PC-9 (cell line): ENCODE results near the gene SLC22A15. TPM values are rescaled to one million over a fixed set of nuclear protein-coding genes. Genes with fewer than 3 reads are reported as not detected.

ENCODE experiments used
- BruUV-seq: library from RNA; stranded (reverse); fragments of 400-500 nt; replicated peaks from 2 replicates; lab custom pipeline; 2021; lab: Mats Ljungman, UMichigan
- CTCF ChIA-PET: fragments of 300-600 bp; sonication (Branson Sonifier 250); formaldehyde crosslinking; loops from one replicate; lab custom pipeline; 2022; ENCODE audit warnings: antibody characterized with exemption; lab: Charles Lee
- POLR2A ChIA-PET: fragments of 300-600 bp; sonication (Branson Sonifier 250); formaldehyde crosslinking; loops from one replicate; lab custom pipeline; 2022; ENCODE audit warnings: antibody characterized with exemption; ENCODE audit not compliant: unreplicated experiment; lab: Charles Lee
- DNase-seq, 2 experiments: peaks; one replicate each; pipeline versions ENCODE4 v3.0.0 to v3.0.0-alpha.2; 2015 to 2022; ENCODE audit warnings: mixed read lengths in 1 of 2
- H2AFZ ChIP-seq: fragments of 200-600 bp; sonication (generic); 2 replicates; pipeline ENCODE4 v1.8.1; 2017; ENCODE audit warnings: antibody characterized with exemption
- H3F3A ChIP-seq: fragments of 200-600 bp; sonication (generic); 2 replicates; pipeline ENCODE4 v1.8.1; 2017; ENCODE audit warnings: antibody characterized with exemption, mild to moderate bottlenecking, low read depth; ENCODE audit not compliant: insufficient read depth
- H3K27ac ChIP-seq: fragments of 200-600 bp; sonication (generic); 2 replicates; pipeline ENCODE4 v1.6.1; 2016; ENCODE audit warnings: mixed run types
- H3K27me3 ChIP-seq: fragments of 200-600 bp; sonication (generic); 2 replicates; pipeline ENCODE4 v1.6.1; 2016; ENCODE audit warnings: low read depth, mixed run types; ENCODE audit not compliant: insufficient read depth
- H3K36me3 ChIP-seq: fragments of 200-600 bp; sonication (generic); 2 replicates; pipeline ENCODE4 v1.6.1; 2016; ENCODE audit warnings: low read depth, mixed run types
- H3K4me1 ChIP-seq: fragments of 200-600 bp; sonication (generic); replicated peaks from 2 replicates; pipeline ENCODE4 v1.6.1; 2016; ENCODE audit warnings: mixed run types; ENCODE audit not compliant: insufficient read depth
- H3K4me2 ChIP-seq: fragments of 200-600 bp; sonication (generic); 2 replicates; pipeline ENCODE4 v1.6.1; 2017; ENCODE audit warnings: mixed run types
- H3K4me3 ChIP-seq: fragments of 200-600 bp; sonication (generic); 2 replicates; pipeline ENCODE4 v1.6.1; 2016; ENCODE audit warnings: mixed run types
- H3K79me2 ChIP-seq: fragments of 200-600 bp; sonication (generic); 2 replicates; pipeline ENCODE4 v1.6.1; 2017; ENCODE audit warnings: low read depth, mixed run types
- H3K9me2 ChIP-seq: fragments of 200-600 bp; sonication (generic); 2 replicates; pipeline ENCODE4 v1.8.1; 2017; ENCODE audit warnings: mild to moderate bottlenecking; ENCODE audit not compliant: insufficient read depth
- H3K9me3 ChIP-seq: fragments of 200-600 bp; sonication (generic); 2 replicates; pipeline ENCODE4 v1.8.1; 2016; ENCODE audit warnings: low read depth; ENCODE audit not compliant: insufficient read depth
- H4K20me1 ChIP-seq: fragments of 200-600 bp; sonication (generic); 2 replicates; pipeline ENCODE4 v1.8.1; 2017; ENCODE audit not compliant: insufficient read depth
- EZH2 ChIP-seq: fragments of 200-600 bp; sonication (generic); IDR thresholded peaks from 2 replicates; pipeline ENCODE4 v1.8.0; 2017; ENCODE audit warnings: antibody characterized with exemption, low read depth
- intact Hi-C: fragments of 100-400 bp; cut with micrococcal nuclease; formaldehyde crosslinking; loops from one replicate; pipeline ENCODE4 v1.10.0; 2022; ENCODE audit not compliant: unreplicated experiment
- total RNA-seq: library from RNA; stranded (reverse); gene quantifications from 2 replicates; pipeline ENCODE4 v1.2.3, GENCODE V29; 2021
- TF ChIP-seq, protein P1 (sequence below): fragments of 200-600 bp; sonication (generic); conservative IDR thresholded peaks from 2 replicates; pipeline ENCODE4 v1.6.1; 2017; ENCODE audit warnings: mixed run types, antibody characterized with exemption, mild to moderate bottlenecking, moderate library complexity

The SLC22A15 gene
- total RNA-seq, 1 experiment from 2014 or later, result 1.8 TPM

- DNase-seq, result no peak
- CTCF ChIA-PET, result no interaction called here
- H3K9me3 ChIP-seq, result no peaks in the 10 kb centered on the region
- H3K36me3 ChIP-seq, result peaks cover 6% of the 10 kb centered on the region; the same call in 1 of the 2 replicates
- no peaks in the 10 kb centered on the region for H4K20me1 ChIP-seq
- H3K9me2 ChIP-seq, result no peaks in the 10 kb centered on the region; the same call in 1 of the 2 replicates
- no TSS peak for BruUV-seq
- intact Hi-C loops, result no loop called here
- POLR2A ChIA-PET, result interaction anchor here (0.8 kb wide), 1 partner anchor 1385 kb away, joined by 5 read pairs; no protein-coding TSS in a partner anchor
- H3K4me2 ChIP-seq, result no peak overlapping the region
- no peaks in the 10 kb centered on the region for H3K79me2 ChIP-seq
- H2AFZ ChIP-seq, result no peak overlapping the region
- no peak for TF ChIP-seq EZH2
- TF ChIP-seq, protein P1, sequence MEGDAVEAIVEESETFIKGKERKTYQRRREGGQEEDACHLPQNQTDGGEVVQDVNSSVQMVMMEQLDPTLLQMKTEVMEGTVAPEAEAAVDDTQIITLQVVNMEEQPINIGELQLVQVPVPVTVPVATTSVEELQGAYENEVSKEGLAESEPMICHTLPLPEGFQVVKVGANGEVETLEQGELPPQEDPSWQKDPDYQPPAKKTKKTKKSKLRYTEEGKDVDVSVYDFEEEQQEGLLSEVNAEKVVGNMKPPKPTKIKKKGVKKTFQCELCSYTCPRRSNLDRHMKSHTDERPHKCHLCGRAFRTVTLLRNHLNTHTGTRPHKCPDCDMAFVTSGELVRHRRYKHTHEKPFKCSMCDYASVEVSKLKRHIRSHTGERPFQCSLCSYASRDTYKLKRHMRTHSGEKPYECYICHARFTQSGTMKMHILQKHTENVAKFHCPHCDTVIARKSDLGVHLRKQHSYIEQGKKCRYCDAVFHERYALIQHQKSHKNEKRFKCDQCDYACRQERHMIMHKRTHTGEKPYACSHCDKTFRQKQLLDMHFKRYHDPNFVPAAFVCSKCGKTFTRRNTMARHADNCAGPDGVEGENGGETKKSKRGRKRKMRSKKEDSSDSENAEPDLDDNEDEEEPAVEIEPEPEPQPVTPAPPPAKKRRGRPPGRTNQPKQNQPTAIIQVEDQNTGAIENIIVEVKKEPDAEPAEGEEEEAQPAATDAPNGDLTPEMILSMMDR, result no peak
- no peaks in the 10 kb centered on the region for H3F3A ChIP-seq
- no peak overlapping the region for H3K27ac ChIP-seq
- no peaks in the 10 kb centered on the region for H3K4me1 ChIP-seq
- no peak overlapping the region for H3K4me3 ChIP-seq
- no peaks in the 10 kb centered on the region for H3K27me3 ChIP-seq
Measured at GRCh38 chr1:116031302-116031835, 55.1 kb downstream of the SLC22A15 start.

- ChIA-PET POLR2A (no interaction called here), CTCF (no interaction called here)
- no peaks in the 10 kb centered on the region for H4K20me1 ChIP-seq
Measured at GRCh38 chr1:116033322-116033721, 57.0 kb downstream of the SLC22A15 start.

GRCh38 chr1:116036255-116036654 is 59.9 kb downstream of the SLC22A15 start:
- intact Hi-C loops, result no loop called here

More at GRCh38 chr1:116033322-116033721, 57.0 kb downstream of the SLC22A15 start:
- Histone ChIP-seq H3K4me3 (no peak overlapping the region), H3K4me1 (no peaks in the 10 kb centered on the region), H3K9me2 (no peaks in the 10 kb centered on the region; the same call in 1 of the 2 replicates), H3F3A (no peaks in the 10 kb centered on the region), H2AFZ (no peak overlapping the region), H3K27me3 (no peaks in the 10 kb centered on the region), H3K36me3 (peaks cover 6% of the 10 kb centered on the region; the same call in 1 of the 2 replicates), H3K27ac (no peak overlapping the region), H3K4me2 (no peak overlapping the region), H3K79me2 (no peaks in the 10 kb centered on the region), H3K9me3 (no peaks in the 10 kb centered on the region)
- TF ChIP-seq EZH2, result no peak
- TF ChIP-seq, protein P1, result no peak
- DNase-seq, result no peak
- intact Hi-C loops, result no loop called here
- no TSS peak for BruUV-seq

More at GRCh38 chr1:116036255-116036654, 59.9 kb downstream of the SLC22A15 start:
- no peak overlapping the region for H3K4me2 ChIP-seq
- H3K4me3 ChIP-seq, result no peak overlapping the region
- H2AFZ ChIP-seq, result no peak overlapping the region
- no peaks in the 10 kb centered on the region for H3K79me2 ChIP-seq
- no peaks in the 10 kb centered on the region for H3K27me3 ChIP-seq
- peaks cover 6% of the 10 kb centered on the region; the same call in 1 of the 2 replicates for H3K36me3 ChIP-seq
- TF ChIP-seq, protein P1, result no peak
- no peak for TF ChIP-seq EZH2
- no peaks in the 10 kb centered on the region for H3K9me2 ChIP-seq
- peak in 1 of 2 experiments; percentile 30 for DNase-seq
- no peaks in the 10 kb centered on the region for H3K4me1 ChIP-seq
- BruUV-seq, result no TSS peak
- CTCF ChIA-PET, result no interaction called here
- H3K27ac ChIP-seq, result no peak overlapping the region
- H3K9me3 ChIP-seq, result no peaks in the 10 kb centered on the region
- no peaks in the 10 kb centered on the region for H4K20me1 ChIP-seq
- H3F3A ChIP-seq, result no peaks in the 10 kb centered on the region
- POLR2A ChIA-PET, result no interaction called here
